Measurements from ENCODE around the gene DLGAP1. TPM values are rescaled to one million over a fixed set of nuclear protein-coding genes. Genes with fewer than 3 reads are reported as not detected.

DLGAP1 gene
- total RNA-seq, 1 donor from 2014 or later: 3.7 TPM

GRCh38 chr18:4450065-4450658 is 4.9 kb downstream of the DLGAP1 start:
- Mint-ChIP-seq H3K4me1 (ENCODE audit: unreplicated experiment) (peaks cover 5% of the 10 kb centered on the region), H3K9me3 (no peaks in the 10 kb centered on the region)
- TF ChIP-seq CTCF (conservative IDR thresholded peaks at IDR 0.05): no peak

GRCh38 chr18:4445902-4446301 is 9.2 kb downstream of the DLGAP1 start:
- H3K4me1 Mint-ChIP-seq (ENCODE audit: unreplicated experiment): peaks cover 7% of the 10 kb centered on the region
- peaks cover 29% of the 10 kb centered on the region for H3K27me3 Mint-ChIP-seq
- no peak overlapping the region for H3K27ac Mint-ChIP-seq
- peaks cover 3% of the 10 kb centered on the region for H3K36me3 Mint-ChIP-seq
- no peak overlapping the region for H3K4me3 Mint-ChIP-seq
- TF ChIP-seq CTCF (conservative IDR thresholded peaks at IDR 0.05): no peak
- DNase-seq (ENCODE audit: extremely low spot score, unreplicated experiment): no peak
- peaks cover 4% of the 10 kb centered on the region for H3K9me3 Mint-ChIP-seq

More at GRCh38 chr18:4450065-4450658, 4.9 kb downstream of the DLGAP1 start:
- Mint-ChIP-seq H3K27ac (no peak overlapping the region), H3K36me3 (peaks cover 3% of the 10 kb centered on the region), H3K27me3 (peaks cover 59% of the 10 kb centered on the region), H3K4me3 (no peak overlapping the region)
- DNase-seq (ENCODE audit: extremely low spot score, unreplicated experiment): no peak

- no peak for TF ChIP-seq CTCF (conservative IDR thresholded peaks at IDR 0.05)
- peak overlapping the region; percentile 66 for H3K27ac Mint-ChIP-seq
- peaks cover 7% of the 10 kb centered on the region for H3K4me1 Mint-ChIP-seq (ENCODE audit: unreplicated experiment)
- H3K27me3 Mint-ChIP-seq: peaks cover 14% of the 10 kb centered on the region
- peak overlapping the region; percentile 44 for H3K4me3 Mint-ChIP-seq
- DNase-seq (ENCODE audit: extremely low spot score, unreplicated experiment): no peak
- H3K9me3 Mint-ChIP-seq: peaks cover 4% of the 10 kb centered on the region
- peaks cover 3% of the 10 kb centered on the region for H3K36me3 Mint-ChIP-seq
Observed at GRCh38 chr18:4444306-4444705, 10.8 kb downstream of the DLGAP1 start.

- peaks cover 6% of the 10 kb centered on the region for H3K27me3 Mint-ChIP-seq
- no peak overlapping the region for H3K4me3 Mint-ChIP-seq
- no peak overlapping the region for H3K27ac Mint-ChIP-seq
- no peaks in the 10 kb centered on the region for H3K36me3 Mint-ChIP-seq
- peaks cover 4% of the 10 kb centered on the region for H3K9me3 Mint-ChIP-seq
- peaks cover 7% of the 10 kb centered on the region for H3K4me1 Mint-ChIP-seq (ENCODE audit: unreplicated experiment)
- DNase-seq (ENCODE audit: extremely low spot score, unreplicated experiment): no peak
- no peak for TF ChIP-seq CTCF (conservative IDR thresholded peaks at IDR 0.05)
Observed at GRCh38 chr18:4441098-4441497, 14.0 kb downstream of the DLGAP1 start.

- no peak overlapping the region for H3K27ac Mint-ChIP-seq
- peaks cover 2% of the 10 kb centered on the region for H3K4me1 Mint-ChIP-seq (ENCODE audit: unreplicated experiment)
- H3K4me3 Mint-ChIP-seq: no peak overlapping the region
- DNase-seq (ENCODE audit: extremely low spot score, unreplicated experiment): no peak
- peaks cover 6% of the 10 kb centered on the region for H3K27me3 Mint-ChIP-seq
- H3K36me3 Mint-ChIP-seq: no peaks in the 10 kb centered on the region
- H3K9me3 Mint-ChIP-seq: no peaks in the 10 kb centered on the region
- TF ChIP-seq CTCF (conservative IDR thresholded peaks at IDR 0.05): no peak
Observed at GRCh38 chr18:4438938-4439337, 16.2 kb downstream of the DLGAP1 start.

Measured in type B pancreatic cell (in vitro differentiated cells).